ENCODE measurements around the gene ATP2B3. TPM values are rescaled to one million over a fixed set of nuclear protein-coding genes. Genes with fewer than 3 reads are reported as not detected.

Gene ATP2B3
- total RNA-seq, 1 experiment from 2014 or later, result not detected

DNA sequence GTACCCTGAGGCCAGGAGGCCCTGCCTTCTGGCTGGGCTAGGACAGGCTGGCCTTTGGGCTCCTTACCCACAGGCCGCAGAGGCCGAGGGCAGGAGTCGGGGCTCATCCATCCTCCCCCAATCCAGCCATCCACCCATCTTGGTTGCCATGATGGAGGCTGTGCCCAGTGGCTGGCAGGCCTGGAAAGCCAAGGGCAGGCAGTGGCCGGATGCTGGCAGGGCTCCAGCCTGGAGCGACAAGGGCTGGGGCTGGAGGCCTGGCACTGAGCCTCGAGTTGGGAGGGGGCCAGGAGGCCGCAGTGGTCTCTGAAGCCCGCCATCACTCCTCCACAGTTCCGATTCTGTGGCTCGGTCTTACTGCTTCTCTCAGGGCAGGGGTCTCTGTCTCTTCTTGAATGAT lies 31.3 kb upstream of the ATP2B3 start:
- in situ Hi-C loops (cut with HindIII; ENCODE audit: low pct_unique_long_range_greater_than_20kb, low sequenced_read_pairs), result no loop called here
- no peak for DNase-seq (ENCODE audit: low read depth)

DNA sequence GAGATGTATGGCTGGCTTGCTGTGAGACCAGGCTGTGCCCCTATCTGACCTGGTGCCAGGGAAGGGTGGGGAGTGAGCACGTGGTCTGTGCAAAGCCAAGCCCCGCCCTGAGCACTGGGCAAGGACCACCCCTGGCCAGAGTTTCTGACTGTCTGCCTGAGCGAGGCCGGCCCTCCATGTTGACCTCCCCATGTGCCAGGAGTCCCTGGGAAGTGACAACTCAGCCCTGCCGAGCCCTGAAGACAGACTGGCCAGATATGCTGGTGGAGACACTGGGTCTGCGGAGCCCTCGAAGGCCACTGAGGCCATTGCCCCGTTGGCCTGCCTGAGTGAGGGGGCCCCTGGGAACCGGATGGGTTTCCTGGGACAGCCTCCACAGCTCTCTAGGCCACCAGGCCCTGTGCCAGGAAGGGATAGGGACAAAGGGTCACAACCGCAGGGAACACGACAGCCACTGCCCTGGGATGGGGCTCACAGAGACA lies 29.8 kb upstream of the ATP2B3 start:
- in situ Hi-C loops (cut with HindIII; ENCODE audit: low pct_unique_long_range_greater_than_20kb, low sequenced_read_pairs), result no loop called here
- no peak for DNase-seq (ENCODE audit: low read depth)

DNA sequence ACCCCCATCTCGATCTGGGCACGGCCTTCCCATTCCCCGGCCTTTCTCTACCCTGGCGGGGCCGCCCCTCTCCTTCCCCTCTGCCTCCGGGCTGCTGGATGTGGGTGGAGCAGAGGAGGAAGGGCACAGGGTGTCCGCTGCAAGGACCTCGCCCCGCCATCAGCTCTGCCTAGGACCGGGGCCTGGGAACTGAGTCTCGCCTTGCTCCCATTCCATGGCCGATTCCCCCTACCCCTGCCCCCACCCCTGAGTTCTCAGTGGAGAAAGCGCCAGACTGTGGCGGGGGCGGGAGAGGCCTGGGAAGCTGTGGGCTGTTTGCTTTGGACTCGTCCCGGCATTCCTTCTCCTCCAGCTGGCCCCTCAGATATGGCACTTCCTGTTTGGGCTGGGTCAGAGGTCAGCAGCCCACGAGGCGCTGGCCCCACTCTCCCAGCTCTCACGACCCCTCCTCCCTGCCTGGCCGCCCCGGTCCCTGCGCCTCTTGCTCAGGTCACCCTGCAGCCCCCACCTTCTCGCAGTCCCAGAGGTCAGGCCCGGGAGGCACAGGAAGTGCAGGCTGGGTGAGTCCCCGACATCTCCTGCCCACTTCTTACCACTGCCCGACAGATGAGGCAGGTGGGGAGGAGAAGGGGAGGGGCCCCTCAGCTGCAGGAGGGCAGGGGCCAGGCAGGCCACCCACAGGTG lies 29.1 kb upstream of the ATP2B3 start:
- in situ Hi-C loops (cut with HindIII; ENCODE audit: low pct_unique_long_range_greater_than_20kb, low sequenced_read_pairs), result no loop called here
- DNase-seq (ENCODE audit: low read depth), result no peak

DNA sequence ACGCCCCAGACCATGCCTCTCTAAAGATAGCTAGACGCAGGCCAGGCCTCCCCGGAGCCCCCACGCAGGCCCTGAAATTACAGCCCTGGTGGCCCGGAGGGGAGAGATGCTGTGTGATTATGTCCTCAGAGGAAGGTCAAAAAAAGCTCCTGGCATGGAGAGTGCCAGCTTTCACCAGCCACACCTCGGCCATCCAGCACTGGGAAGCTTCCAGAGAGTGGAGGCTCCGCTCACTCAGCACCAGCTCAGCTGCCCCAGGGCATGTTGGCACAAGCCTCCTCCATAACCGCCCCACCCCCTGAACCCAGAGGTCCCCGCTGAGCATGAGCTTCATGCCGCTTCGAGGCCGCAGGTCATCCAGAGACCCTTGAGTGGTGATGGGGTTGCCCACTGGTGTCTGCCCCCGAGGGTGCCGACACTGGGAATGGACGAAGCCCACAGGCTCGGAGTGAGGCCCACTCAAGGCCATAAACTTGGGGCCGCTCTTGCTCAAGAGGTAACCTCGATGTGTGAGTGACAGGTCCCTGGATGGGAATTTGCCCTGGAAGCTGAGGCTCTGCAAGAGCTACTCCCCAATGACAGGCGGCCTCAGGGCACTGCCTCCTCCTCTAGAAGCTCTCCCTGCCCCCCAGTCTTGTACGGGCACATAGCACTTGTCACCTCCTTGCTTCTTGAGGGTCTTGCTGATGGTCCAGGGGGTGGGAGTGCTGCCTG lies 27.1 kb upstream of the ATP2B3 start:
- in situ Hi-C loops (cut with HindIII; ENCODE audit: low pct_unique_long_range_greater_than_20kb, low sequenced_read_pairs), result no loop called here
- DNase-seq (ENCODE audit: low read depth), result no peak

DNA sequence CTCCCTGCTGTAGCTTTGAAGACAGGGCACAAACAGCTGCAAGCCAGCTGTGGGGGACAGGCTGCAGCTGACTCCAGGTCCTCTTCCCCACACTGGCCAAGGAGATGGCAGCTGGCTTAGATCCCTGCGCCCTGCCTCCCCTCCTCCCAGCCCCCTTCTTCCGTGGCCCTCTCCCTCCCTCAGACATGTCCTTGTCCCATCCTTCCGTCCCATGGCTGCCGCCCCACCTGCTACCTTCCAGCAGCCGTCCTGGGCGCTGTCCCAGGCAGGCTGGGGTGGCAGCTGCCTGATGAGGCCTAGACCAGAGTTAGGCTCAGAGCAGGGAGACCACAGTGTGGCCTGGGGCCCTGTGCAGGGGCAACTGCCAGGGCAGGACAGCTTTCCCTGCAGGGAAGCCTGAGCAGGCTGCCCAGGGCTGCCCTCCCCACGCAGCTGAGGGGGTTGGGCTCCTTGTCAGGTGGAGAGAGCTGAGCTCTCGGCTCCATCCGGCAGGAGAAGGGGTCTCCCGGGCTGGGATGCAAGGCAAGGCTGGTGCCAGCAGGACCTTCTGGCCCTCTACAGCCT lies 26.0 kb upstream of the ATP2B3 start:
- in situ Hi-C loops (cut with HindIII; ENCODE audit: low pct_unique_long_range_greater_than_20kb, low sequenced_read_pairs), result no loop called here
- no peak for DNase-seq (ENCODE audit: low read depth)

DNA sequence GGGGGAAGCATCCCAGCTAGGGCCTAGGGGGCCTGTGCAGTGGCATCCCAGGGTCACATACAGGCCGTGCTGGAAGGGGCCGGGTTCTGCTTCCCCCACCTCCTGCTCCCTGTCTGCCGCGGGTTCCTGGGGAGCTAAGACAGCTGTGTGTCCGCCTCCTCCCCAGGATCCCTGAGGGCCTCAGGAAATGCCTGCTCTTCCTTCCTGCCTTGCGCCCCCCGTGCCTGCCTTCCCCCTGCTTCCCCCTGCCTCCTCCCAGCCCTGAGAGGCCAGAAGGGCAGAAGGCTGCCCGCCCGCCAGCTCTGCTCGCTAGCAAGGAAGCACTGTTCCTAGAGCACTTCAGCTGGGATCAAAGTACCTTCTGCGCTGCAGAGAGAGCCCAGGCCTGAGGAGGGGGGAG lies 25.5 kb upstream of the ATP2B3 start:
- DNase-seq (ENCODE audit: low read depth), result no peak
- in situ Hi-C loops (cut with HindIII; ENCODE audit: low pct_unique_long_range_greater_than_20kb, low sequenced_read_pairs), result no loop called here

DNA sequence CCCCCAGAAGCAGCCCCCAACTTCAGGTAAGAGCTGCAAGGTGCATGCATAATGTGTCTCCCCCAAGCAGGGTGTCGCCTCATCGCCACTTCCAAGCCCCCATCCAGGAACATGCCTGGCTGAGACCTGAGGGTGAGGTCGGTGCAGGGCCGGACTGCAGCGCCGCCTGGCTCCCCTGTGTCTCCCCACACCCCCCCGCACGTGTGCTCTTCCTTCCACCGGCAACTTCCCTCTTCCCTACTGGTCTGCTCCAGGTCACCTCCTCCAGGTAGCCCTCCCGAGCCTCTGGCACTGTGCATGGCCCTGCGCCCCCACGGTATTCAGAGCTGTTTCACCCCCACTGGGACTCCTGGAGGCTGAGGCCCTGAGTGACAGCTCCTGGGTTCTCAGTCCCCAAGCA lies 24.9 kb upstream of the ATP2B3 start:
- in situ Hi-C loops (cut with HindIII; ENCODE audit: low pct_unique_long_range_greater_than_20kb, low sequenced_read_pairs), result no loop called here
- DNase-seq (ENCODE audit: low read depth), result no peak

DNA sequence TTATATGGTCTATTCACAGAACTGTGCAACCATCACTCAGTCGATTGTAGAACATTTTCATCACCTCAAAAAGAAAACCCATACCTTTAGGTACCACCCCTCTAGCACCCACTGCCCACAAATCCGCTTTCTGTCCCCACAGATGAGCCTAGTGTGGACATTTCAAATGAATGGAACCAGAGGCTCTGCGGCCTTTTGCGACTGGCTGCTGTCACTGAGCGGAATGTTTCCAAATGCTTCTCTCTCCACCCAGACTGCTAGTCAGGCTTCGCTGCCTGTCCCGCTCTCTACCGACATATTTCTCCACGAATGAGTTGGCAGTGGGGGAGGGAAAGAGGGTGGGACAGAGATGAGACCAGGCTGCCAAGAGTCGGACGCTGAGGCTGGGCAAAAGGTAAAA lies 24.4 kb upstream of the ATP2B3 start:
- no peak for DNase-seq (ENCODE audit: low read depth)
- in situ Hi-C loops (cut with HindIII; ENCODE audit: low pct_unique_long_range_greater_than_20kb, low sequenced_read_pairs), result no loop called here

DNA sequence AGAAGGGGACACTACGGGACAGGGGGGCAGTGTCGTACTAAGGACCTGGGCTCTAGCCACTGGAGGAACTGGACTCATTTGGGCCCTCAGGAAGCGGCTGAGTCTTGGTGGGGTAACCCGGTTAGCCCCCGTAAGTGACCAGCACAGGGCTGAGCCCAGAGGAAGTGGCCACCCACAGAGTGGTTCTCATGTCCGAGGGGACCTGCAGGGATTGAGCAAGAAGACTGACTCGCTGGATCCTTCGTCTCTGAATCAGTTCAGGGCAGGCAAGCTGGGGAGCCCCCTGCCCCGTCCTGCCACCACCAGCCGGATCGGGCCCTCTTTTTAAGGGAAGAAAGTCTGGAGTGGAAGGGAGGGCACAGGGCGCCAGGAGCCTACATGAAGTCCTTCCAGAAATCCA lies 23.4 kb upstream of the ATP2B3 start:
- no peak for DNase-seq (ENCODE audit: low read depth)
- in situ Hi-C loops (cut with HindIII; ENCODE audit: low pct_unique_long_range_greater_than_20kb, low sequenced_read_pairs), result no loop called here

DNA sequence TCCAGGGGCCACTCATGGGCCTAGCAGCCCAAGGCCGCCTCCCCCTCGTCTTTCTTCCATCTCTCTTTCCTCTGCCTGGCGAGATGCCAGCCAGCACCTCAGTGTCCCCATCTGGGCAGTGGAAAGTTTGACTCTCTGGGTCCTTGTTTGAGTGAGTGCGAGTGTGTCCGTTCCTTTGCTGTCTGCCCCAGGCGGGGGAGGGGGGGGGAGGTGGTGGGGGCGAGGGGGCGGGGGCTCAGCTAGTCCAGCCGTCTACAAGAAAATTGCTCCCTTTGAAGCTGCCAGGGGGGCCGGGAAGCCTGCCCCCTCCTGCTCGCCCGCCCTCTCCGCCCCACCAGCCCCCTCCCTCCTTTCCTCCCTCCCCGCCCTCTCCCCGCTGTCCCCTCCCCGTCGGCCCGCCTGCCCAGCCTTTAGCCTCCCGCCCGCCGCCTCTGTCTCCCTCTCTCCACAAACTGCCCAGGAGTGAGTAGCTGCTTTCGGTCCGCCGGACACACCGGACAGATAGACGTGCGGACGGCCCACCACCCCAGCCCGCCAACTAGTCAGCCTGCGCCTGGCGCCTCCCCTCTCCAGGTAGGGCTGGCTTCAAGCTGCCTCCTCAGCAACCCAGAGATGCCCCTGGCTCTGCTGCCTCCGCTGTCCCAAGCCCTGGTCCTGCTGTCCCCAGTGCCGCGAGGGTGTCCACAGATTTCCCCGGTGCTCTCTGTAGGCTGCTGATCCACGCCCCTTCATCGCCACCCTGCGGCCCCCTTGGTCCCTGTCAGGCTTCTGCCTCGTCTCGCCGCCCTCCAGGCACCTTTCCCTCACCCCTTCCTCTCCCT lies 22.7 kb upstream of the ATP2B3 start, which contains the start of gene BGN:
TSS of gene BGN (plus strand) at position 440 of the 821 bp plus-strand sequence. CDS start 9,652 bp downstream, outside the sequence.
- in situ Hi-C loops (cut with HindIII; ENCODE audit: low pct_unique_long_range_greater_than_20kb, low sequenced_read_pairs), result no loop called here

DNA sequence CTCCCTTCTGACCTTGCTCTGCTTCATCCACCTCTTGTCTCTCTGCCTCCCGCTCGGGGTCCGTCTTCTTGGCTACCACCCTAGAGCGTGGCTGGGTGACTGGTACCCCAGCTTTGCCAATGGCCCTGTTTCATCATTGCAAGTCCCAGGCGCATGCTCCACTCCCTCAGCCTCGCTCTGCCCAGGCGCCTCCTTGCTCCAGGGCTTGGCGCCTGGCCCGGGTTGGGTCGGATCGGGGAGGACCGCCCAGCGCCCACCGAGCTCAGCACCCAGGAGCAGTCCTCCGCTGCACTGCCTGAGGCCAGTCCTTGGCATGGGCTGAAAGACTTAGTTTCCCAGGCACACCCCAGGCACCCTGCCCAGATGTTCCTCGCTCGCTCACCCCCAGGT lies 22.1 kb upstream of the ATP2B3 start:
- in situ Hi-C loops (cut with HindIII; ENCODE audit: low pct_unique_long_range_greater_than_20kb, low sequenced_read_pairs), result no loop called here
- no peak for DNase-seq (ENCODE audit: low read depth)

More for the DNA sequence above, 22.7 kb upstream of the ATP2B3 start, which contains the start of gene BGN:
- no peak for DNase-seq (ENCODE audit: low read depth)

DNA sequence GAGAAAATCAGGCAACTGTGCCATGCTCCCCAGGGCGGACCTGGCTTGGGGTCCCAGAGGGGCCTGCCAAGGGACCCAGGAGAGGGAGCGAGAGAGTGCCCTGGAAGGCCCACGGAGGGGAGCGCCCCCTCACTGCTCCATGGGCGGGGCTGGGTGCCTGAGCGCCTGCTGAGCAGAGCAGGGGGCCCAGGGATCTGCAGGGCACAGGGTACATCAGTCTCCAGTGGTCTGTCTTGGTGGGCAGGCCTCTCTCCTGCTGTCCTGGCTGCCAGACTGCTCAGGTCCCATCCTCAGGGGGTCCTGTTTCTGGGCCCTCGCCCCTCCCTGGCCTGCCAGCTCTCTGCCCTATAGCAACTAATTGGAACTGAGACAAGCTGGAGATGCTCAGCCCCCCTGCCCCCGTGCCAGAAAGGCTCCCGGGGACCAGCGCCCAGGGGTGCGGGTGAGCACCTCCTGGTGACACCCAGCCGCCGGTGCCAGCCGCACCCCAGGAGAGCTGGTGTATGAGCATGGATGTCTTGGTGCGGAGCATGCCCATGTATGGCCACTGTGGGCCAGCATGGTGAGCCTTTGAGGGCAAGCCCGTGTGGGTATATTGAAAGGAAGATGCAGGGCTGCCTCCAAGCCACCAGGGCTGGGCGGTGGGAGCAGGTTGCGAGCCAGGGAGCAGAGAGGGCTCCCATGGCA lies 21.4 kb upstream of the ATP2B3 start:
- in situ Hi-C loops (cut with HindIII; ENCODE audit: low pct_unique_long_range_greater_than_20kb, low sequenced_read_pairs), result no loop called here

DNA sequence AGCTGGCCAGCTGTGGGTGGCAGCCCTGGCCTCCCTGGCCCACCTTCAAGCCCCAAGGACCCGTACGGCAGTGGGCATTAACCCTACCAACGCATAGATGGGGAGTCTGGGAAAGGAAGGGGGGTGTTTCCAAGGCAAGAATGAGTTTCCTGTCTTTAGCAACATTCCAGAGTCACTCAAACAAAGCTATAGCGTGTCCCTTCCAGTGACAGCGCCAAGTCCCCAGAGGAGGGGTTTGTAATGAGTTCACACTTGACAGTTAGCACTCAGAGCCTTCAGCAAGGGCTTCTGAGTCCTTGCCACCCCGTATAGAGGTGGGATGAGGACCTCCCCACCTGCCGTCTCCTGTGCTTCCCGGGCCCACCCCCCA lies 20.9 kb upstream of the ATP2B3 start:
- in situ Hi-C loops (cut with HindIII; ENCODE audit: low pct_unique_long_range_greater_than_20kb, low sequenced_read_pairs), result no loop called here
- DNase-seq (ENCODE audit: low read depth), result no peak

More for the DNA sequence above, 21.4 kb upstream of the ATP2B3 start:
- no peak for DNase-seq (ENCODE audit: low read depth)

DNA sequence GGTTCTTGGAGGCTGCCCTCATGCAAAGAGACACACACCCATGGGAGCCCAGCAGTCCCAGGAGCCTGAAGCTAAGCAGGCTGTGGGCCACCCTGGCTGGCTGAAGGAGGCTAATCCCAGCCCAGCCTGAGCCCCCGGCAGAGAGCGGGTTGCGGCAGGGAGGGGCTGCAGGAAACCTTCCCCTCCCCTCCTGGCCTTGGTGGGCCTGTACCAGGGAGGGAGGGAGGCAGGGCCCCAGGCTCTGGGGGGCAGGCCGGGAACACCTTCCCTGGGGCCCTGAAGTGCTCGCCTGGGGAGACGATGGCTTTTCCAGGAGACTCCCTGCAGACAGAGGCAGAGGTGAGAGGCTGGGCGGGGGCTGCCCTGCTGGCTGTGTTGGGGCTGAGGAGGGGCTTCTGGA lies 19.0 kb upstream of the ATP2B3 start:
- no peak for DNase-seq (ENCODE audit: low read depth)
- in situ Hi-C loops (cut with HindIII; ENCODE audit: low pct_unique_long_range_greater_than_20kb, low sequenced_read_pairs), result no loop called here

DNA sequence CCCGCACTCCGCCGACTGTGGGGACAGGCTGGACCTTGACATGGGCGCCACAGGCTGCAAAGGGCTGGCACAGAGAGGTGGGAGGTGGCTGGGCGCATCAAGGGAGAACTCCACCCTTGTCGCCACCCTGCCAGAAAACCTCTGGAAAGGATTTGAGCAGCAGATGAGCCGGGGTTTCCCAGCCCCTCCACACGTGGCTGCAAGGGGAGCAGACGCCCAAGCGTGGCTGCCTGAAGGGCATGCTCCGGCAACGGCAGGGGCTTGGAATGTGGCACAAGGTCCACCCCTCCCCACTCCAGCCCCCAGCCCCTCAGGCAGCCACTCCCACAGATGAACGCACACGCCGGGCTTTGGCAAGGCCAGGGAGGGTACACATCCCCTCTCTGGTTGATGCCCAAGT lies 18.1 kb upstream of the ATP2B3 start:
- no peak for DNase-seq (ENCODE audit: low read depth)
- in situ Hi-C loops (cut with HindIII; ENCODE audit: low pct_unique_long_range_greater_than_20kb, low sequenced_read_pairs), result no loop called here

DNA sequence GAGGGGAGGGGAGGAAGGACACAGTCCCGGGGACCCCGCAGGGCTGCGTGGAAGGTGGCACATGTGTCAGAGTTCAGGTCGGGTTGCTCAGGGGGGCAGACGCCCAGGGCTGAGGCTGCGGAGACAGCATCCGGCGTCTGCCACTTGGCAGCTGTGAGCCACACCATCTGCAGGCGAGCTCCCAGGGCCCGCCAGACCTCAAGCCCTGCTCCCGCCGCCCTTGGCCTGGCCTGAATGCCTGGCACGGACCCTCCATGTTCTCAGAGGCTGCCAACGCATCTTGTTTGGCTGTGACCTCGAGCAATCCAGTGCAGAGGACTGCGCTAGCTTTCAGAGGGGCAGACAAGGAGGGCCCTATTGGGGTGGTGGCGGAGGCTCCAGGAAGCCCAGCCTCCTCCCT lies 17.6 kb upstream of the ATP2B3 start:
- no peak for DNase-seq (ENCODE audit: low read depth)
- in situ Hi-C loops (cut with HindIII; ENCODE audit: low pct_unique_long_range_greater_than_20kb, low sequenced_read_pairs), result no loop called here

DNA sequence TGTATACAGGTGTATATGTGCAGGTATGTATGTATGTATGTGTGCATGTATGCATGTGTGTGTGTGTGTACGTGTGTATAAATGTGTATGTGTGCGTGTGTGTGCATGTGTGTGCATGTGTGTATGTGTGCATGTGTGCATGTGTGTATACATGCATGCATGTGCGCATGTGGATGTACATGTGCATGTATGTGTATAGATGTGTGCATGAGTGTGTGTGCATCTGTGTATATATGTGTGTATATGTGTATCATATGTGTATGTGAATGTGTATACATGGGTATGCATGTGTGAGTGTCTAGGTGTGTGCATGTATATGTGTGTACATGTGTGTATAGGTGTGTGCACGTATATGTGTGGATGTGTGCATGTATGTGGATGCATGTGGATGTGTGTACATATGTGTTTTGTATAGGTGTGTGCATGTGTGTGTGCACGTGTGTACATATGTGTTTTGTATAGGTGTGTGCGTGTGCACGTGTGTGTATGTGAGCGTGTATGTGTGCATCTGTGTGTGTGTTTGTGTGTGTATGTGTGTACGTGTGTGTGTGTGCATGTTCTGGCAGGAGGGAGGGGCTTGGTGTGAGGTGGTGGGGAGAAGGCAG lies 16.7 kb upstream of the ATP2B3 start:
- DNase-seq (ENCODE audit: low read depth), result no peak
- in situ Hi-C loops (cut with HindIII; ENCODE audit: low pct_unique_long_range_greater_than_20kb, low sequenced_read_pairs), result no loop called here

DNA sequence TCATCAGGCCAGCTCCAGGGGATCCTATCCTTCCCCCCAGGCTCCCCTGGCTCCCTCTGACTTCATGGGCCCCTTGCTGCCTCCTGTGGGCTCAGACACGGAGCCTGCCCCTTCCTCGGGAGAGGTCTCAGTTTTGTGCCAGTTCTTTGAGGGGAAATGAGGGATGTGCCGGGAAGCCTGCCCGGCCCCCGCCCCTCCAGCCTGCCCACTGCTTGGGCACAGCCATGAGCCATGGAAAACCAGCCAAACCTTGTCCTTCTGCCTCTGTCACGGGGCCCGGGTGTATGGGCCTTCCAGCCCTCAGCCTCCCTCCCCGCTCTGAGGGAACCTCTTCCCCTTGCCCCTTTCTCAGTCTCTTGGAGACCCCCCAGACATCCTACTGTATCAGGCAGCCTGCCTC lies 15.9 kb upstream of the ATP2B3 start:
- no peak for DNase-seq (ENCODE audit: low read depth)
- in situ Hi-C loops (cut with HindIII; ENCODE audit: low pct_unique_long_range_greater_than_20kb, low sequenced_read_pairs), result no loop called here

Data from Caki2 (cell line).